ENCODE results near the gene RWDD1.
A peak's percentile ranks its signal among the peaks of the same experiment; 100 is the strongest.

The RWDD1 gene

DNA sequence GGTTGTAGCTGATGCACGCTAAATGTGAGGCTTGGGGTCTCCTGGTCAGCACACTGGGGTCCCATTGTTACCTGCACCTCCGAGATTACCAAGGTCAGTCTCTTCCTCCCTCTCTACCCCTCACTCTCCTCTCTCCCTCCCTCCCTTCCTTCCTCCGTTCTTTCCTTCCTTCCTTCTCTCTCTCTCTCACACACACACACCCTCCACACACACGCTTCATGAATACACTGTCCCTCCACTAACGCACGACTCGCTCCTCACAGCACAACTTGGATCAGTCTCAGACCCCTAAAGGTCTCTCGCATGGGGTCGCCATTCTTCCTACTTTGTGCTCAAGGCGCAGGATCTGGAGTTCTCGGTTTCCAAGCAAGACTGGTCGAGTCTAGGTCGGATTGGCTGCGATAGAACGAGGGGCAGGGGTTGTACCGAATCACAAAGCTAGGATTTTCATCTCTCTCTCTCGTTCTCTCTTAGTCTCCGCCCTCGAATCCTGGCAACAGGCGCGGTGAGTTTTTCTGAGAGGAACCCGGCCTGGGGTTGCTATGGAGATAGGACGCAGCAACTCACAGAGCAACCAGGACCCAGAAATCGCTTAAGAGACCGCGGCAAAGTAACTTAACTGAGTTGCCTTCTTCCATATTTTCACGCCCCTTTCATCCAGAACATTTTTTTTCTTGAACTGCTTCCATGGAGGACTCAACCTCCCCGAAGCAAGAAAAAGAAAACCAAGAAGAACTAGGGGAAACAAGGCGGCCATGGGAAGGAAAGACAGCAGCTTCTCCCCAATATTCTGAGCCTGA lies 44.8 kb downstream of the RWDD1 start, which contains the start of gene RSPH4A:
TSS of gene RSPH4A (plus strand) at position 543 of the 800 bp plus-strand sequence. CDS start at position 688, 145 bp downstream.
- TF ChIP-seq, protein P1, sequence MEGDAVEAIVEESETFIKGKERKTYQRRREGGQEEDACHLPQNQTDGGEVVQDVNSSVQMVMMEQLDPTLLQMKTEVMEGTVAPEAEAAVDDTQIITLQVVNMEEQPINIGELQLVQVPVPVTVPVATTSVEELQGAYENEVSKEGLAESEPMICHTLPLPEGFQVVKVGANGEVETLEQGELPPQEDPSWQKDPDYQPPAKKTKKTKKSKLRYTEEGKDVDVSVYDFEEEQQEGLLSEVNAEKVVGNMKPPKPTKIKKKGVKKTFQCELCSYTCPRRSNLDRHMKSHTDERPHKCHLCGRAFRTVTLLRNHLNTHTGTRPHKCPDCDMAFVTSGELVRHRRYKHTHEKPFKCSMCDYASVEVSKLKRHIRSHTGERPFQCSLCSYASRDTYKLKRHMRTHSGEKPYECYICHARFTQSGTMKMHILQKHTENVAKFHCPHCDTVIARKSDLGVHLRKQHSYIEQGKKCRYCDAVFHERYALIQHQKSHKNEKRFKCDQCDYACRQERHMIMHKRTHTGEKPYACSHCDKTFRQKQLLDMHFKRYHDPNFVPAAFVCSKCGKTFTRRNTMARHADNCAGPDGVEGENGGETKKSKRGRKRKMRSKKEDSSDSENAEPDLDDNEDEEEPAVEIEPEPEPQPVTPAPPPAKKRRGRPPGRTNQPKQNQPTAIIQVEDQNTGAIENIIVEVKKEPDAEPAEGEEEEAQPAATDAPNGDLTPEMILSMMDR (conservative IDR thresholded peaks at IDR 0.05; ENCODE audit: control insufficient read depth, insufficient read depth, low read depth, low read length) = peak; percentile 21
- H3K4me3 ChIP-seq (ENCODE audit: control insufficient read depth, low read depth, low read length) = peak within 1 kb of the TSS; percentile 87
- DNase-seq (ENCODE audit: low read depth) = peak; percentile 94

DNA sequence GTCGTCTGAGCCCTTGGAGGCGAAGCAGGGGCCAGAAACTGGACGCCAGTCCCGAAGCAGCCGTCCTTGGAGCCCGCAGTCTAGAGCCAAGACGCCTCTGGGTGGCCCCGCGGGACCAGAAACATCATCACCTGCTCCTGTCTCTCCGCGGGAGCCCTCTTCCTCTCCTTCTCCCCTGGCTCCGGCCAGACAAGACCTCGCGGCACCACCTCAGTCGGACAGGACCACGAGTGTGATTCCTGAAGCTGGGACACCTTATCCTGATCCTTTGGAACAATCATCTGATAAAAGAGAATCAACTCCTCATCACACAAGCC lies 45.4 kb downstream of the RWDD1 start:
- DNase-seq (ENCODE audit: low read depth) = no peak
- TF ChIP-seq, protein P1 (conservative IDR thresholded peaks at IDR 0.05; ENCODE audit: control insufficient read depth, insufficient read depth, low read depth, low read length) = no peak
- peak overlapping the region; percentile 87 for H3K4me3 ChIP-seq (ENCODE audit: control insufficient read depth, low read depth, low read length)

DNA sequence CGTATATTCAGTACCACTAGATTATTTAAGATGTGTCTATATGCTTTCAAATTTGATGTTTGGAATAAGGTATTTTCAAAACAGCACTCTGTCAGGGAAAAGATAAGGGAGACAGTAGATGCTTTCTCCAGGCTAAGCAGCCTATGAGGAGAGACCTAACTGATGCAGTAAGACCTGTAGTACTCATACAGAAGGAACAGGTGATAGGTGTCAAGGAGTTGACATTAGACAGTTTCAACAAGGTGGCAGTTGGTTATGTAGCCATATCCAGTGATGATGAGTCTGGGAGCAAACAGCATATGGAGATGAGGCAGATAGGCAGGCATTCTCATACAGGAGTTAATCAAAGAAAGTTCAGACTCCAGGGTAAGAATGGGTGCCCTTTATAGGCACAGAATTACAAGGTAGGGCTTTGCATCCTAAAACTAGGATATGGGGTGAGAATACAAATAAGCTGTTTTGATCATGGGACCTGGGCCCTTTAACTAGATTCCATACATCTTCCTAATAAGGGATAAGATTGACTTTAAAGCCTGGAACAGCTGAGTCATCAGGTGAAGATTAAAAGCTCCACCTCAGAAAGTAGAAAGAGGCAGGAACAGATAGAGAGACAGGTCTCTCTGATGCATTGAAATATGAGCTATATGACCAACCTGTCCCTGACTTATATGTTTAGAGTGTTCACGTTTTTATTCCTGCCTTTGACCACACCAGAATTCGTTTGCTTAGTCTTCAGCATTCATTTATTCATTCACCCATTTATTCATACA lies 52.9 kb downstream of the RWDD1 start:
- no peak overlapping the region for H3K4me3 ChIP-seq (ENCODE audit: control insufficient read depth, low read depth, low read length)
- TF ChIP-seq, protein P1 (conservative IDR thresholded peaks at IDR 0.05; ENCODE audit: control insufficient read depth, insufficient read depth, low read depth, low read length) = no peak
- no peak for DNase-seq (ENCODE audit: low read depth)

DNA sequence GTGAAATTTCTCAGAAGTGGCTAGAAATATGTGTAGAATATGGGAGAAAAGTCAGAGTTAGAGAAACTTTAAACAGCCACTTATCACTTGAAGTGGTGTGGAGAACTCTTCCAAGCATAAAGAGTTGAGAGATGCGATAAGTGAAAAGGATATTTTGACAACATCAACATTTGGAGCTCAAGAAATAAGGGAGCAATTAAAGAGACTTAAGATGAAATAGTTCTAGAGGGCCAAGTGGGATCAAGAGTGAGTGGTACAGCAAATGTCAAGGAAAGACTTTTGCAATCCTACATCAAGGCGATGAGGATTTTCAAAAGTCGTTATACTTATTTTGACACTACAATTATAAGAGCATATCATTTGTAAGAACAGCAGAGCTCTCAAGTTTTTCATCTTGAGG lies 54.6 kb downstream of the RWDD1 start:
- no peak for DNase-seq (ENCODE audit: low read depth)
- TF ChIP-seq, protein P1 (conservative IDR thresholded peaks at IDR 0.05; ENCODE audit: control insufficient read depth, insufficient read depth, low read depth, low read length) = no peak
- H3K4me3 ChIP-seq (ENCODE audit: control insufficient read depth, low read depth, low read length) = no peak overlapping the region

DNA sequence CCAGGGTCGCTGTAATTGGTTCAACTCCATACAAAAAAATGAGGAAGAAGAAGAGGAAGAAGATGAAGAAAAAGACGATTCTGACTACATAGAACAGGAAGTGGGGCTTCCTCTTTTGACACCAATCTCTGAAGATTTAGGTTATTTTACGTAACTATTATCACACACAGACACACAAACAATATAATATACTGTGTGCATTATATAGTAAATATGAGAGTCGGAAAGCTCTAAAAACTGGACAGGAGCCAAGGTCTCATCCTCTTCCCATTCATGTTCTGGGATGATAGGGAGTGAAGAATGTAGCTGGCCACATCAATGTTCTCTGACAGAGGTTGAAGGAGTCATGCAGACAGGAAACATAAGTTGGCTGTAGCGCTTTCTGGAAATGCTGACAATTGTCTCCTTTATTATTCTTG lies 58.3 kb downstream of the RWDD1 start:
- no peak overlapping the region for H3K4me3 ChIP-seq (ENCODE audit: control insufficient read depth, low read depth, low read length)
- no peak for DNase-seq (ENCODE audit: low read depth)
- TF ChIP-seq, protein P1 (conservative IDR thresholded peaks at IDR 0.05; ENCODE audit: control insufficient read depth, insufficient read depth, low read depth, low read length) = no peak

DNA sequence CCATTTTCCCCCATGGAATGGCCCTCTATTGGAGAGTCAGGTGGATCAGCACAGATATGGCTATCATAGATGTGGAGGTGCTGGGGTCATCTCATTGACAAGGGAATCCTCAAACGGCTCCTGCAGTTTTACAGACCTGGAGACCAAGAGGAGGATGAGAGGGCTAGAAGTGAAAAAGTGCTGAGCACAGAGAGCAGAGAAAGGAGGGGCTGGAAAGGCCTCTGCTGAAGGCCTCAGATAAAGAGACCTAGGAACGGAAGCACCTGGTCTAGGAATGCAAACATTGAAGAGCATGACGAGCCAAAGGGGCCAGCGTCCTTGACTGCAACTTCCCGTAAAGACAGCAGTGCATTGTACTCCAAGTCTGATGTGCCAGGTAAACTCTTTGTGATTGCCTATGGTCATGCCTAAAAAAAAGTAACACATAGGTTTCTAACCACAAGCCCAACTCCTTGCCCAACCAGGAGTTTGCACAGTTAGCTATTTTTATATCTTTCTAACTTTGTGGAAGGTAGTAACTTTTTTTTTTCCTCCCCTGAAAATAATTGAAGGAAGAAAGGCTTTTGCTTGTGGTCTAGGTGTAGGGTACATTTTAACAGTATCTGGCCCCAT lies 60.2 kb downstream of the RWDD1 start:
- TF ChIP-seq, protein P1 (conservative IDR thresholded peaks at IDR 0.05; ENCODE audit: control insufficient read depth, insufficient read depth, low read depth, low read length) = no peak
- H3K4me3 ChIP-seq (ENCODE audit: control insufficient read depth, low read depth, low read length) = no peak overlapping the region
- no peak for DNase-seq (ENCODE audit: low read depth)

Measured in fibroblast of mammary gland (primary cell).